ENCODE data around the gene S100PBP. TPM values are rescaled to one million over a fixed set of nuclear protein-coding genes. Genes with fewer than 3 reads are reported as not detected.

The S100PBP gene
- total and polyA plus RNA-seq, 9 of the 15 experiments (the other 6 are each of a cell fraction or from before 2014, with no cell fraction given) = 22.9 to 60.2 (median 32.9) TPM

DNA sequence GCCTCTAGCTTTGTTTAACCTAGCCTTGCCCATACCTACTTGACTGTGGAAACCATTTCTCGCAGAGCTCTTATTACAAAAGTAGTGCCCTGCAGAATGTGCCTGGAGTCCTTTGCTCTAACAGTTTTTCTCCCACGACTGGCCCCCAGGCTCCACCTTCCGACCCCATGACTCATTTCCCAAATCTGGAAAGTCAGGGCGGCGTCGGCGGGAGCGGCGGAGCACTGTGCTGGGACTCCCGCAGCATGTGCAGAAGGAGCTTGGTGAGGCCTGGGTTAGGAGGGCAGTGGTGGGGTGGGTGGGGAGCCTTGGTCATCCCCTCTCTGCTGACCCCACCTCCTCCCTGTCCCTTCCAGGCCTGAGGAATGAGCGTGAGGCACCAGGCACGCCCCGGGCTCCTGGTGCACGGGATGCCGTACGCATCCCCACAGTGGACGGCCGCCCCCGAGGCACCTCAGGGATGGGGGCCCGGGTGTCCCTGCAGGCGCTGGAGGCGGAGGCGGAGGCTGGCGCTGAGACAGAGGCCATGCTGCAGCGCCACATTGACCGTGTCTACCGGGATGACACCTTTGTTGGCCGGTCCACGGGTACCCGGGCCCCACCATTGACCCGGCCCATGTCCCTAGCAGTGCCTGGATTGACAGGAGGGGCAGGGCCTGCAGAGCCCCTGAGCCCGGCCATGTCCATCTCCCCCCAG lies 47.8 kb upstream of the S100PBP start:
- in situ Hi-C loops (cut with MboI) = loop anchor here (10.0 kb wide), 1 partner anchor 55 kb away; no protein-coding TSS in a partner anchor
- Histone ChIP-seq H3K4me1 (replicated peaks in 1 of 2; ENCODE audit: control insufficient read depth in 2 of 2, insufficient read depth in 2 of 2, low read length in 2 of 2) (peaks cover 12 to 49% of the 10 kb centered on the region in 2 experiments; a peak in 3 of 5 replicates), H3K27ac (ENCODE audit: extremely low read depth, low read depth, low read length) (no peak overlapping the region)
- TF ChIP-seq, protein P1, sequence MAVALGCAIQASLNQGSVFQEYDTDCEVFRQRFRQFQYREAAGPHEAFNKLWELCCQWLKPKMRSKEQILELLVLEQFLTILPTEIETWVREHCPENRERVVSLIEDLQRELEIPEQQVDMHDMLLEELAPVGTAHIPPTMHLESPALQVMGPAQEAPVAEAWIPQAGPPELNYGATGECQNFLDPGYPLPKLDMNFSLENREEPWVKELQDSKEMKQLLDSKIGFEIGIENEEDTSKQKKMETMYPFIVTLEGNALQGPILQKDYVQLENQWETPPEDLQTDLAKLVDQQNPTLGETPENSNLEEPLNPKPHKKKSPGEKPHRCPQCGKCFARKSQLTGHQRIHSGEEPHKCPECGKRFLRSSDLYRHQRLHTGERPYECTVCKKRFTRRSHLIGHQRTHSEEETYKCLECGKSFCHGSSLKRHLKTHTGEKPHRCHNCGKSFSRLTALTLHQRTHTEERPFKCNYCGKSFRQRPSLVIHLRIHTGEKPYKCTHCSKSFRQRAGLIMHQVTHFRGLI (CRISPR knock-in tag; IDR thresholded peaks at IDR 0.05) = no peak
- TF ChIP-seq FIP1L1 (IDR thresholded peaks at IDR 0.05; ENCODE audit: low read depth, low read length, poor library complexity, severe bottlenecking) (peak; percentile 51), MEF2D (tag; conservative IDR thresholded peaks at IDR 0.05; ENCODE audit: low read depth) (no peak), ARID1B (IDR thresholded peaks at IDR 0.05) (no peak), ZNF146 (CRISPR knock-in tag; IDR thresholded peaks at IDR 0.05; ENCODE audit: unreplicated experiment) (no peak), LCOR (CRISPR knock-in tag; IDR thresholded peaks at IDR 0.05) (0 out of 2 replicates have a peak, but pooled peaks have one; percentile 30), BRD9 (IDR thresholded peaks at IDR 0.05; ENCODE audit: low read depth, partially characterized antibody) (no peak), SOX6 (IDR thresholded peaks at IDR 0.05) (no peak), THRAP3 (IDR thresholded peaks at IDR 0.05; ENCODE audit: borderline replicate concordance) (no peak)
- TF ChIP-seq, protein P2, sequence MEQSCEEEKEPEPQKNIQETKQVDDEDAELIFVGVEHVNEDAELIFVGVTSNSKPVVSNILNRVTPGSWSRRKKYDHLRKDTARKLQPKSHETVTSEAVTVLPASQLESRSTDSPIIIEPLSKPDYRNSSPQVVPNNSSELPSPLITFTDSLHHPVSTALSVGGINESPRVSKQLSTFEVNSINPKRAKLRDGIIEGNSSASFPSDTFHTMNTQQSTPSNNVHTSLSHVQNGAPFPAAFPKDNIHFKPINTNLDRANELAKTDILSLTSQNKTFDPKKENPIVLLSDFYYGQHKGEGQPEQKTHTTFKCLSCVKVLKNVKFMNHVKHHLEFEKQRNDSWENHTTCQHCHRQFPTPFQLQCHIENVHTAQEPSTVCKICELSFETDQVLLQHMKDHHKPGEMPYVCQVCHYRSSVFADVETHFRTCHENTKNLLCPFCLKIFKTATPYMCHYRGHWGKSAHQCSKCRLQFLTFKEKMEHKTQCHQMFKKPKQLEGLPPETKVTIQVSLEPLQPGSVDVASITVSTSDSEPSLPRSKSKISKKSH (CRISPR knock-in tag; IDR thresholded peaks at IDR 0.05) = no peak
- TF ChIP-seq, protein P3, sequence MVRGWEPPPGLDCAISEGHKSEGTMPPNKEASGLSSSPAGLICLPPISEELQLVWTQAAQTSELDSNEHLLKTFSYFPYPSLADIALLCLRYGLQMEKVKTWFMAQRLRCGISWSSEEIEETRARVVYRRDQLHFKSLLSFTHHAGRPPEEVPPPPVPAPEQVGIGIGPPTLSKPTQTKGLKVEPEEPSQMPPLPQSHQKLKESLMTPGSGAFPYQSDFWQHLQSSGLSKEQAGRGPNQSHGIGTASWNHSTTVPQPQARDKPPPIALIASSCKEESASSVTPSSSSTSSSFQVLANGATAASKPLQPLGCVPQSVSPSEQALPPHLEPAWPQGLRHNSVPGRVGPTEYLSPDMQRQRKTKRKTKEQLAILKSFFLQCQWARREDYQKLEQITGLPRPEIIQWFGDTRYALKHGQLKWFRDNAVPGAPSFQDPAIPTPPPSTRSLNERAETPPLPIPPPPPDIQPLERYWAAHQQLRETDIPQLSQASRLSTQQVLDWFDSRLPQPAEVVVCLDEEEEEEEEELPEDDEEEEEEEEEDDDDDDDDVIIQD (CRISPR knock-in tag; IDR thresholded peaks at IDR 0.05) = no peak
- TF ChIP-seq, protein P4, sequence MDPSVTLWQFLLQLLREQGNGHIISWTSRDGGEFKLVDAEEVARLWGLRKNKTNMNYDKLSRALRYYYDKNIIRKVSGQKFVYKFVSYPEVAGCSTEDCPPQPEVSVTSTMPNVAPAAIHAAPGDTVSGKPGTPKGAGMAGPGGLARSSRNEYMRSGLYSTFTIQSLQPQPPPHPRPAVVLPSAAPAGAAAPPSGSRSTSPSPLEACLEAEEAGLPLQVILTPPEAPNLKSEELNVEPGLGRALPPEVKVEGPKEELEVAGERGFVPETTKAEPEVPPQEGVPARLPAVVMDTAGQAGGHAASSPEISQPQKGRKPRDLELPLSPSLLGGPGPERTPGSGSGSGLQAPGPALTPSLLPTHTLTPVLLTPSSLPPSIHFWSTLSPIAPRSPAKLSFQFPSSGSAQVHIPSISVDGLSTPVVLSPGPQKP (CRISPR knock-in tag; IDR thresholded peaks at IDR 0.05) = no peak

More for the DNA sequence above, 47.8 kb upstream of the S100PBP start:
- H3K4me2 ChIP-seq (ENCODE audit: insufficient read depth, low read length) = no peak overlapping the region
- WGBS (ENCODE audit: insufficient coverage, low coverage, missing lambda C conversion rate) = 72% methylated on average over 27 of the region's 32 CpGs
- no TSS peak for BruUV-seq (replicated peaks)
- intact Hi-C loops (cut with micrococcal nuclease) = loop anchor here (5.0 kb wide), 2 partner anchors 103 to 247 kb away; partner anchors contain the start of gene FNDC5
- no peaks in the 10 kb centered on the region for H3K27me3 ChIP-seq (ENCODE audit: control insufficient read depth in 2 of 2, insufficient read depth in 2 of 2, low read length in 2 of 2)
- peak; percentile 42 to 61 (median 52) for DNase-seq (ENCODE audit: extremely low read depth in 1 of 4, low spot score in 3 of 4)
- no peak overlapping the region for H3K4me3 ChIP-seq
- peaks cover 19% of the 10 kb centered on the region; the same call in 2 of the 3 replicates for H3K79me2 ChIP-seq (ENCODE audit: control insufficient read depth, insufficient read depth, low read length)
- ChIA-PET CTCF (ENCODE audit: low intra/inter-chr PET ratio) (no interaction called here), POLR2A (interaction anchor here (0.6 to 3.4 kb wide), 10 partner anchors 8 to 60 kb away, joined by 3 to 19 read pairs (median 4); partner anchors contain the start of genes S100PBP and YARS1)
- peaks cover 70% of the 10 kb centered on the region; the same call in 2 of the 3 replicates for H3K36me3 ChIP-seq (ENCODE audit: control insufficient read depth, insufficient read depth, low read length)
- H3K9me1 ChIP-seq (ENCODE audit: control insufficient read depth, insufficient read depth, low read length) = peaks cover 6% of the 10 kb centered on the region
- no peaks in the 10 kb centered on the region for H3K9me3 ChIP-seq (replicated peaks; ENCODE audit: control insufficient read depth, insufficient read depth, low read depth, low read length)
- no peak overlapping the region for H3K9ac ChIP-seq (ENCODE audit: insufficient read depth in 1 of 2, low read depth in 2 of 2, low read length in 2 of 2)
- no peak overlapping the region for H2AFZ ChIP-seq (ENCODE audit: low read depth, low read length)
- no peak for ATAC-seq
- FAIRE-seq = peak; percentile 48
- peaks cover 33% of the 10 kb centered on the region; the same call in 1 of the 2 replicates for H4K20me1 ChIP-seq (replicated peaks; ENCODE audit: control insufficient read depth, insufficient read depth, low read length)

Data from K562 (cell line).